Smooth muscle cell of the pulmonary artery (primary cell): ENCODE results near the gene IFITM10. TPM values are rescaled to one million over a fixed set of nuclear protein-coding genes. Genes with fewer than 3 reads are reported as not detected.

ENCODE experiments used
- total RNA-seq: library from RNA; depleted of rRNA; stranded (reverse); fragments of >200 nt; gene quantifications from 2 replicates; pipeline ENCODE4 v1.2.3, GENCODE V29; 2014

IFITM10 gene
- total RNA-seq, result 1.9 and 2.7 TPM in 2 replicates

DNA sequence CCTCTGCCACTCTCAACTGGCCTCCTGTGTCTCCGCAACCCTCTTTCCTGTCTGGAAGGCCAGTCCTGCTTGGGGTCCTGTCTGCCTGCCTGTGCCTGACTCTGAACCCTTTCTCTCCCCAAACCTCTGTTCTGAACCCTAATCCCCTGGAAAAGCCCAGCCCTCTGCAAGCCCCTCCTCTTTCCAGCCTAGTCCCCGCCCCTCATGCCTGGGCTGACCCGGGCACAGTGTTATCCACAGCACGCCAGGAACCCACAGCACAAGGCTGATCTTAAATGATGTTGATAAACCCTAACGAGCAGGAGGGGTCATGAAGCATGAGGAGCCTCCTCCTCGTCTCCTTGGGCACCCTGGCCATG lies at the start of gene IFITM10:
Gene IFITM10 (minus strand): TSS at position 115 of the 359 bp plus-strand sequence. CDS start 153 bp downstream, outside the sequence.

DNA sequence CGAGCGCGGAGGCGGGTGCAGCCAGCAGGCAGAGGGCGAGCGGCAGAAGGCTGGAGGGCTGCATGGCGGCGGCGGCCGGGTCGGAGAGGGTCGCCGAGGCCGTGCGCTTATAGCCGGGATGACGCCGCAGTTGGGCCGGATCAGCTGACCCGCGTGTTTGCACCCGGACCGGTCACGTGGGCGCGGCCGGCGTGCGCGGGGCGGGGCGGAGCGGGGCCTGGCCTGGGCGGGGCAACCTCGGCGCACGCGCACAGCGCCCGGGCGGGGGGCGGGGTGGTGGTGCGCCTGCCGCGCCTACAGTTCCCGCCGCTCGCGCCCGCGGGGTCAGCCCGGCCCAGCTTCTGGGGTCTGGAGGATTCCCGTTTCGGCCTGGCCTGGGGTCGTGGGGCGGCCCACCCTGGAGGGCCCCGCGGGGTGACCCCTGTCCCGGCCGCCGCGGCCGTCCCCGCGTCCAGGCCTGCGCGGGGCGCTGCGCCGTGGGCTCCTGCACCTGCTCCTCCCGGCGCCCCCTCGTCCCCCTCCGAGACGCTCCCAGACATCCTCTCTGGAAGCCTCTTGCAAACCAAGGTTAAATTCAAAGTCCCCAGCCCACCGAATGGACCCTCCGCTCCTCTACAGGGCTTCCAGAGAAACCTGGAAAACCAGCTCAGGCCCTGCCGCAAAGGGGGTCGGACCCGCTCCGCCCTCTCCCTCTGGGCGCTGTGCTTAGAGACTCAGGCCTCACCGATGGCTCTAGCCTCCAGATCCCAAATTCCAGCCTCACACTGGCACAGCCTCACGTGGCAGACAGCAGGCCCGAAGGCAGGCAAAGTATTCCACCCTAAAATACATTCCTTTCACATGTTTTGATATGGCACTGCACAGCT lies 13.6 kb upstream of the IFITM10 start, which contains the start of gene CTSD:
Gene CTSD (minus strand): TSS at position 132 of the 866 bp plus-strand sequence. CDS start 68 bp downstream, at position 64.

DNA sequence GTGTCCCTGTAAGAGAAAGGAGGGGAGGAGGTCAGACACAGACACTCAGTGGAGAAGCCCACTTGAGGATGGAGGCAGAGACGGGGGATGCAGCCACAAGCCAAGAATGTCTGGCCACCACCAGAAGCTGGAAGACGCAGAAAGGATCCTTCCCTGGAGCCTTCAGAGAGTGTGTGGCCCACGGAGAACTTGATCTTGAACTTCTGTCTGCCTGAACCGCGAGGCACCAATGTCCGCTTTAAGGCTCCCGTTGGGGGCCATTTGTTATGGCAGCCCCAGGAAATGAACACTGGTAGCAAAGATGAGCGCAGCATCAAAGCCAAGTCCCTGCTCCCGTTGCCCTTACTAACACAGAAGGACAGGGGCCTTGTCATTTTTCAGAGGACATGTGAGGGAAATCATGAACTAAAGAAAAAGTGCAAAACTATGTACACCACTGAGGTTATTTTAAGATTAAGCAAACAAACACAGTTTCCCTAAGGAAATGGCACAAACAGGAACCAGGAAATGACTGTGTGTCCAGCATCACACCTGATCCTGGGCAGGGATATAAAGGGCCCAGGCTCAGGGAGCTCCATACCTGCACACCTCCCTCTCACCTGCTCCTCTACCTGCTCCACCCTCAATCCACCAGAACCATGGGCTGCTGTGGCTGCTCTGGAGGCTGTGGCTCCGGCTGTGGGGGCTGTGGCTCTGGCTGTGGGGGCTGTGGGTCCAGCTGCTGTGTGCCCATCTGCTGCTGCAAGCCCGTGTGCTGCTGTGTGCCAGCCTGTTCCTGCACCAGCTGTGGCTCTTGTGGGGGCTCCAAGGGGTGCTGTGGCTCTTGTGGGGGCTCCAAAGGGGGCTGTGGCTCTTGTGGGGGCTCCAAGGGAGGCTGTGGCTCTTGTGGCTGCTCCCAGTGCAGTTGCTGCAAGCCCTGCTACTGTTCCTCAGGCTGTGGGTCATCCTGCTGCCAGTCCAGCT lies 53.5 kb downstream of the IFITM10 start, which contains the start of gene KRTAP5-6:
Gene KRTAP5-6 (plus strand): TSS at position 588 of the 963 bp plus-strand sequence. CDS start 51 bp downstream, at position 639.

Other genes with a start within 250 kb of the IFITM10 start
- 0.78 and 1.2 TPM in 2 replicates for gene DUSP8, start 178.3 kb downstream of the IFITM10 start, total RNA-seq
- gene KRTAP5-1, start 165.3 kb downstream of the IFITM10 start, total RNA-seq, result not detected in 2 replicates
- gene KRTAP5-2, start 152.3 kb downstream of the IFITM10 start, total RNA-seq, result not detected in 2 replicates
- not detected in 2 replicates for gene KRTAP5-3, start 142.1 kb downstream of the IFITM10 start, total RNA-seq
- not detected in 2 replicates for gene KRTAP5-4, start 128.5 kb downstream of the IFITM10 start, total RNA-seq
- not detected in 2 replicates for gene KRTAP5-5, start 120.8 kb downstream of the IFITM10 start, total RNA-seq
- not detected in 2 replicates for gene KRTAP5-6, start 53.4 kb downstream of the IFITM10 start, total RNA-seq
- 782 and 876 TPM in 2 replicates for gene CTSD, start 13.3 kb upstream of the IFITM10 start, total RNA-seq
- gene SYT8, start 84.4 kb upstream of the IFITM10 start, total RNA-seq, result 0.07 TPM in 2 replicates
- gene TNNI2, start 88.4 kb upstream of the IFITM10 start, total RNA-seq, result not detected in 2 replicates
- gene LSP1, start 102.5 kb upstream of the IFITM10 start, total RNA-seq, result 0.66 and 4.7 TPM in 2 replicates
- not detected in 2 replicates for gene PRR33, start 141.3 kb upstream of the IFITM10 start, total RNA-seq
- gene TNNT3, start 169.1 kb upstream of the IFITM10 start, total RNA-seq, result 0.33 TPM in 1 of 2 replicates, not detected in the other
- gene MRPL23, start 196.7 kb upstream of the IFITM10 start, total RNA-seq, result 55.7 and 57.7 TPM in 2 replicates
- gene H19, start 247.2 kb upstream of the IFITM10 start, total RNA-seq, result 11.4 and 65.2 TPM in 2 replicates